ENCODE results near the gene USP3.

USP3 gene

DNA sequence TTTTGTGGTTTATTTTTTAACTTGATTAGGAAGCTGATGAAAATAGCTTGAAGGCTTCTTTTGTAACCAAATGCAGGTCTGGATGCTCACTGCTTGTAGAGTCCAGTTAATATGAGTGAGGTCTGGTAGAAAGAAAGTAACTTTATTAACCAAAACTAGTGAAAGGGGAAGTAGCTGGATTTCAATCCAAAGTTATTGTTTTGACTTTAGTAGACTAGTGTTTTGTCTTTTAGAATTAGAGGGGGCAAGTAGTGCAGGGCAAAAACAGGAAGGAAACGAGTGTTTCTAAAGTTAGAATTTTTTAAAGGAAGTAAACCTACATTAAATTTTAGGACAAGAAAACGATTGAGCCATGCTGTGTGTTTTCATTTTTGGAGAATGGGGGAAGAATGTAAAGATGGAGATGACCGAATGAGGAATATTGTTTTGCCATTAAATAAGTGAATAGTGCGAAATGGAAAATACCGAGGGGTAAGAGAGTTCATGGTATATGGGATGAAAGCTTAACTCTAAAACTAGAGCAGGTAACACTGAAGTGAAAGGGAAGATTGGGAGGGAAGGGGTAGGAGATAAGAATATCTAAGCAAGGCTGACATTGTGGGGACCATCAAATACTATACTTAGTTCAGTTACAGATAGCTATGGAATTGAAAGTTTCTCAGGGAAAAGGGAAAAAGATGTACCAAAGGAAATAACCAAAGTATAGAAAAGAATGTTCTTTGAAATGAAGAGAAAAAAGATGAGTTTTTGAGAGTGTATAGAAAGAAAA, 40.0 kb downstream of the USP3 start:
- H3K4me3 ChIP-seq (ENCODE audit: low read depth in 1 of 2, low read length in 1 of 2) = peak overlapping the region in 1 of 2 experiments; percentile 15
- H3K27ac ChIP-seq = peak overlapping the region; percentile 63
- H3K36me3 ChIP-seq = peaks cover 35% of the 10 kb centered on the region

DNA sequence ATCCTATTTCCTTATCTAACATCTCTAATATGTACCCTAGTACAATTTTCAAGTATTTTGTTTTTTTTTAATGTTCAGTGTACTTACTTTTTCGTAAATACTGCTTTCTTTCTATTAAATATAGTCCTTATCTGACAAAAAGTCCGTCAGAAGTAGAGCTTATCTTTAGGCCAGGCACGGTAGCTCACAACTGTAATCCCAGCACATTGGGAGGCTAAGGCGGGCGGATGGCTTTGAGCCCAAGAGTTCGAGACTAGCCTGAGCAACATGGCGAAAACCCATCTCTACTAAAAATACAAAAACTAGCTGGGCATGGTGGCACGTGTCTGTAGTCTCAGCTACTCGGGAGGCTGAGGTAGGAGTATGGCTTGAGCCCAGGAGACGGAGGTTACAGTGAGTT, 41.1 kb downstream of the USP3 start:
- Histone ChIP-seq H3K27me3 (no peaks in the 10 kb centered on the region), H3K36me3 (peaks cover 34% of the 10 kb centered on the region), H3K9me3 (no peaks in the 10 kb centered on the region), H3K4me3 (ENCODE audit: low read depth in 1 of 2, low read length in 1 of 2) (peak overlapping the region in 1 of 2 experiments; percentile 15), H3K27ac (peak overlapping the region; percentile 63), H3K4me1 (ENCODE audit: control insufficient read depth in 1 of 2, insufficient read depth in 1 of 2, low read depth in 1 of 2, low read length in 1 of 2) (peaks cover 34 to 39% of the 10 kb centered on the region in 2 experiments)
- TF ChIP-seq, protein P1, sequence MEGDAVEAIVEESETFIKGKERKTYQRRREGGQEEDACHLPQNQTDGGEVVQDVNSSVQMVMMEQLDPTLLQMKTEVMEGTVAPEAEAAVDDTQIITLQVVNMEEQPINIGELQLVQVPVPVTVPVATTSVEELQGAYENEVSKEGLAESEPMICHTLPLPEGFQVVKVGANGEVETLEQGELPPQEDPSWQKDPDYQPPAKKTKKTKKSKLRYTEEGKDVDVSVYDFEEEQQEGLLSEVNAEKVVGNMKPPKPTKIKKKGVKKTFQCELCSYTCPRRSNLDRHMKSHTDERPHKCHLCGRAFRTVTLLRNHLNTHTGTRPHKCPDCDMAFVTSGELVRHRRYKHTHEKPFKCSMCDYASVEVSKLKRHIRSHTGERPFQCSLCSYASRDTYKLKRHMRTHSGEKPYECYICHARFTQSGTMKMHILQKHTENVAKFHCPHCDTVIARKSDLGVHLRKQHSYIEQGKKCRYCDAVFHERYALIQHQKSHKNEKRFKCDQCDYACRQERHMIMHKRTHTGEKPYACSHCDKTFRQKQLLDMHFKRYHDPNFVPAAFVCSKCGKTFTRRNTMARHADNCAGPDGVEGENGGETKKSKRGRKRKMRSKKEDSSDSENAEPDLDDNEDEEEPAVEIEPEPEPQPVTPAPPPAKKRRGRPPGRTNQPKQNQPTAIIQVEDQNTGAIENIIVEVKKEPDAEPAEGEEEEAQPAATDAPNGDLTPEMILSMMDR (IDR thresholded peaks at IDR 0.05) = no peak

More for the DNA sequence above, 40.0 kb downstream of the USP3 start:
- H3K9me3 ChIP-seq = no peaks in the 10 kb centered on the region
- peaks cover 38 to 50% of the 10 kb centered on the region in 2 experiments for H3K4me1 ChIP-seq (ENCODE audit: control insufficient read depth in 1 of 2, insufficient read depth in 1 of 2, low read depth in 1 of 2, low read length in 1 of 2)
- TF ChIP-seq, protein P1 (IDR thresholded peaks at IDR 0.05) = no peak
- H3K27me3 ChIP-seq = no peaks in the 10 kb centered on the region

DNA sequence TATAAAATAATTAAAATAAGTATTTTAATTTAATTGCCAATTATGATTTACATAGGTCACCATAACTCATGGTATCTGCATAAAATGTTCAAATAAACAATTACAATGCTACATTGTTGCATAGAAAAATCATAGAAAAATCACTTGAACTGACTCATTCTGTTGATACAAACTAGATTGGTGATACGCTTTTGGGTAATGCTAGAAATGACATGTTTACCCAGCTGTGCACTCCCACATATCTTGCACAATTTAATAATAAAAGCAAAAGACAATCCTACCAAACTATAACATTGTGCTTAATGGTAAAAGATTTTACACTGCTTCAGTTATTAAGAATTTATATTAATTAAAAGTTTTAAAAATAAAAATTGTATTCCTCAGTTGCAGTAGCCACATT, 47.0 kb downstream of the USP3 start:
- Histone ChIP-seq H3K4me1 (ENCODE audit: control insufficient read depth in 1 of 2, insufficient read depth in 1 of 2, low read depth in 1 of 2, low read length in 1 of 2) (peaks cover 6% of the 10 kb centered on the region in 2 experiments), H3K27me3 (no peaks in the 10 kb centered on the region), H3K36me3 (peaks cover 63% of the 10 kb centered on the region), H3K9me3 (no peaks in the 10 kb centered on the region), H3K27ac (no peak overlapping the region), H3K4me3 (ENCODE audit: low read depth in 1 of 2, low read length in 1 of 2) (no peak overlapping the region)
- TF ChIP-seq, protein P1 (IDR thresholded peaks at IDR 0.05) = no peak

DNA sequence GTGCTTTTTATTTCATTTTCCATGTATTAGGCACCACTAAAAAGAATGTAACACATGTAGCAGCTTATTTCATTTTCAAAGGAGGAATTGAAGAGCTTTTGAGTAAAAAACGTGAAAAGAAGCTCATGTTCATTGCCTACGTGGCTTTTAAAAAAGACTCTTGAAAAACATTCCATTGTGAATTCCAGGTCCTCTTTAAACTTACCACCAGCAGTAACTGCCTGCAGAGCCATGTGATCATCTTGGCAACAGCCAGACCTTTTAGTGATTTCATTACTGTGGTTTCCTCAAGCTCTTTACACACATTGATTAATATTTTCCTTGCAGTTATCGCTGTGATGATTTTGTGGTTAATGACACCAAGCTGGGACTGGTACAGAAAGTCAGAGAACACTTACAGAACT, 49.0 kb downstream of the USP3 start:
- TF ChIP-seq, protein P1 (IDR thresholded peaks at IDR 0.05) = no peak
- no peaks in the 10 kb centered on the region for H3K27me3 ChIP-seq
- H3K4me1 ChIP-seq (ENCODE audit: control insufficient read depth in 1 of 2, insufficient read depth in 1 of 2, low read depth in 1 of 2, low read length in 1 of 2) = no peaks in the 10 kb centered on the region
- no peak overlapping the region for H3K4me3 ChIP-seq (ENCODE audit: low read depth in 1 of 2, low read length in 1 of 2)
- peaks cover 76% of the 10 kb centered on the region for H3K36me3 ChIP-seq
- no peak overlapping the region for H3K27ac ChIP-seq
- H3K9me3 ChIP-seq = no peaks in the 10 kb centered on the region

DNA sequence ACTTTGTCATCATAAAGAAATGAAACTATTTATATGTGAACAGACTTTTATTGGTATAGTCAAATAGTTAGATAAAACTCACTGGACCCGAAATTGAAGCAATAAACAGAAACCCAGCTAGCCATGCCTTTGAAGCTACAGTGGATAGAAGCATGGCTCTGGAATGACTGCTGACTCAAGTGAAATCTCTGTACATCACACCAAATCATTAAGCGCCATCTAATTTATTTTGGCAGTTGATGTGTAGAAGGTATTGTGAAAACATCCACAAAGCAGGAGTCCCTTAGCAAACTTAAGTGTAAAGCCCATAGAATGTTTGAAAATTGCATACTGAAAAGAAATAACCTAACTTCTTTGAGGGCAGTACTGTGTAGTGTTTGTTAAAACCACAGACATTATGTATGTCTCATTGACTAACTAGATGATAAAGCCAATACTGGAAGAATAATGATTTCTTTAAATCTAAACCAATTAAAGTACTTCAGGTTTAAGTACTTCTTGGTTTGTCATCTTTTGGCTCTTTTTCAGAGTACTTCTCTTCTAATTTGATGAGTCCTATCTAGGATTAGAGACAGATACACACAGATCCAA, 50.0 kb downstream of the USP3 start:
- H3K27ac ChIP-seq = no peak overlapping the region
- H3K4me3 ChIP-seq (ENCODE audit: low read depth in 1 of 2, low read length in 1 of 2) = no peak overlapping the region
- peaks cover 86% of the 10 kb centered on the region for H3K36me3 ChIP-seq
- H3K9me3 ChIP-seq = no peaks in the 10 kb centered on the region
- no peaks in the 10 kb centered on the region for H3K27me3 ChIP-seq
- H3K4me1 ChIP-seq (ENCODE audit: control insufficient read depth in 1 of 2, insufficient read depth in 1 of 2, low read depth in 1 of 2, low read length in 1 of 2) = no peaks in the 10 kb centered on the region
- TF ChIP-seq, protein P1 (IDR thresholded peaks at IDR 0.05) = no peak
